Measurements from ENCODE around the gene UNC80.

- TF ChIP-seq, protein P1, sequence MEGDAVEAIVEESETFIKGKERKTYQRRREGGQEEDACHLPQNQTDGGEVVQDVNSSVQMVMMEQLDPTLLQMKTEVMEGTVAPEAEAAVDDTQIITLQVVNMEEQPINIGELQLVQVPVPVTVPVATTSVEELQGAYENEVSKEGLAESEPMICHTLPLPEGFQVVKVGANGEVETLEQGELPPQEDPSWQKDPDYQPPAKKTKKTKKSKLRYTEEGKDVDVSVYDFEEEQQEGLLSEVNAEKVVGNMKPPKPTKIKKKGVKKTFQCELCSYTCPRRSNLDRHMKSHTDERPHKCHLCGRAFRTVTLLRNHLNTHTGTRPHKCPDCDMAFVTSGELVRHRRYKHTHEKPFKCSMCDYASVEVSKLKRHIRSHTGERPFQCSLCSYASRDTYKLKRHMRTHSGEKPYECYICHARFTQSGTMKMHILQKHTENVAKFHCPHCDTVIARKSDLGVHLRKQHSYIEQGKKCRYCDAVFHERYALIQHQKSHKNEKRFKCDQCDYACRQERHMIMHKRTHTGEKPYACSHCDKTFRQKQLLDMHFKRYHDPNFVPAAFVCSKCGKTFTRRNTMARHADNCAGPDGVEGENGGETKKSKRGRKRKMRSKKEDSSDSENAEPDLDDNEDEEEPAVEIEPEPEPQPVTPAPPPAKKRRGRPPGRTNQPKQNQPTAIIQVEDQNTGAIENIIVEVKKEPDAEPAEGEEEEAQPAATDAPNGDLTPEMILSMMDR (conservative IDR thresholded peaks at IDR 0.05; ENCODE audit: low read depth, low read length) = no peak
- TF ChIP-seq ELK1 (IDR thresholded peaks at IDR 0.05; ENCODE audit: borderline replicate concordance, low read depth, low read length) = no peak
- no peak for TF ChIP-seq RAD21 (IDR thresholded peaks at IDR 0.05; ENCODE audit: low read length)
- TF ChIP-seq POLR2A (IDR thresholded peaks at IDR 0.05; ENCODE audit: low read depth, low read length) = no peak
- no peak for TF ChIP-seq BHLHE40 (IDR thresholded peaks at IDR 0.05; ENCODE audit: low read depth, low read length)
- TF ChIP-seq FOS (IDR thresholded peaks at IDR 0.05; ENCODE audit: low read depth, low read length) = no peak
- no peak for TF ChIP-seq USF2 (IDR thresholded peaks at IDR 0.05; ENCODE audit: low read depth, low read length)
- TF ChIP-seq MXI1 (IDR thresholded peaks at IDR 0.05; ENCODE audit: borderline replicate concordance, low read depth, low read length) = no peak
- no peak for TF ChIP-seq RCOR1 (IDR thresholded peaks at IDR 0.05; ENCODE audit: insufficient replicate concordance, low read length)
- TF ChIP-seq CEBPB (IDR thresholded peaks at IDR 0.05; ENCODE audit: low read depth, low read length) = no peak
- no peak for TF ChIP-seq MAZ (IDR thresholded peaks at IDR 0.05; ENCODE audit: borderline replicate concordance, low read depth, low read length)
- TF ChIP-seq CHD1 (IDR thresholded peaks at IDR 0.05; ENCODE audit: low read depth, low read length) = no peak
- TF ChIP-seq RFX5 (IDR thresholded peaks at IDR 0.05; ENCODE audit: low read depth, low read length) = no peak
- no peak for TF ChIP-seq MAFK (IDR thresholded peaks at IDR 0.05; ENCODE audit: low read depth, low read length)
These were observed 8.5 kb upstream of the UNC80 start for GRCh38 chr2:209763106-209763505.

Measured in IMR-90 (cell line).